A549 treated with GW870086 at 1 μM for 4 hours (cell line): Measurements from ENCODE around the gene GOLGA8S. TPM values are rescaled to one million over a fixed set of nuclear protein-coding genes. Genes with fewer than 3 reads are reported as not detected.

Experiments
- total RNA-seq: library from RNA; stranded (reverse); fragments of 200-300 nt; extraction: Qiagen RNA extraction; gene quantifications from 5 replicates; pipeline ENCODE4 v1.2.3, GENCODE V29; 2022; ENCODE audit warnings: low read depth

GOLGA8S gene, protein sequence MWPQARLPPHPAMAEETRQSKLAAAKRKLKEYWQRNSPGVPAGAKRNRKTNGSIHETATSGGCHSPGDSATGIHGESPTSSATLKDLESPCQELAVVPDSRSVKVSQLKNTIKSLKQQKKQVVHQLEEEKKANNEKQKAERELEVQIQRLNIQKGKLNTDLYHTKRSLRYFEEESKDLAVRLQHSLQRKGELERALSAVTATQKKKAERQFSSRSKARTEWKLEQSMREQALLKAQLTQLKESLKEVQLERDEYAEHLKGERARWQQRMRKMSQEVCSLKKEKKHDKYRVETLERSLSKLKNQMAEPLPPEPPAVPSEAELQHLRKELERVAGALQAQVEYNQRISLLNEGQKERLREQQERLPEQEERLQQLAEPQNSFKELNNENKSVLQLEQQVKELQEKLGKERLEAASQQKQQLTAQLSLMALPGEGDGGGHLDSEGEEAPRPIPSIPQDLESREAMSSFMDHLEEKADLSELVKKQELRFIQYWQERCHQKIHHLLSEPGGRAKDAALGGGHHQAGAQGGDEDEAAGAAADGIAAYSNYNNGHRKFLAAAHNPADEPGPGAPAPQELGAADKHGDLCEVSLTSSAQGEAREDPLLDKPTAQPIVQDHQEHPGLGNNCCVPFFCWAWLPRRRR
- 0.07 to 0.19 TPM (median 0.17 TPM) in 5 replicates for total RNA-seq

DNA sequence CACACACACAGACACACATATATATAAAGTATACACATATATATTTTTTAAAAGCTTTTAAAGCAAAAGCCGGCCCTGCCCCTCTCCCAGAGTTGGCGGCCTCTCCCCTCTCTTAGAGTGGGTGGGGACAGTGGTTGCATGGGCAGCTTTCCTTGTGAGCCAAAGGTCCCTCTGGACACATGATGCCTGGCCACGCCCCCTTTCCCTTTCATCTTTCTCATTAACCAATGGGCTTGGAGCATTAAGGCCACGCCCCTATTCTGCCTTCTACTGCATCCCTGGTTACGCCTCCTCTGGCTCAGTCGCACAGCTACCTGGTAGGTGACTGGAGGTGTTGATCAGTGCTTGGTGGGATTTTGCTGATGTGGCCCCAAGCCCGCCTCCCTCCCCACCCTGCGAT lies at the start of gene GOLGA8S:
Gene GOLGA8S, plus strand, starts transcription at position 301 of the 400 bp plus-strand sequence. Its CDS starts 62 bp downstream, at position 363.

DNA sequence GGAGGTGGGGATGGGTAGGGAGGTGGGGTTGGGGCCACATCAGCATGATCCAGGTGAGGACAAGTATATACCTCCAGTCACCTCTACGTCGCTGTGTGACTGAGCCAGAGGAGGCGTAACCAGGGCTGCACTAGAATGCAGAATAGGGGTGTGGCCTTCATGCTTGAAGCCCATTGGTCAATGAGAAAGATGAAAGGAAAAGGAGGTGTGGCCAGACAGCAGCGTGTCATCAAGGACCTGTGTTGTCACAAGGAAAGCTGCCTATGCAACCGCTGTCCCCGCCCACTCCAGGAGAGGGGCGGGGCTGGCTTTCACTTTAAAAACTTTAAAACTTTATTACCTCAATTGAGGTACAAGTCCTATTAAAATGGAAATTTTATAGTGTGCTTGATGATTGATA lies 20.5 kb upstream of the GOLGA8S start, which contains the start of gene GOLGA6L26:
Gene GOLGA6L26, minus strand, starts transcription at position 101 of the 400 bp plus-strand sequence. Its CDS starts 61 bp downstream, at position 40.

Other genes with a start within 250 kb of the GOLGA8S start
- 0.05 TPM in 1 of 5 replicates, not detected in the others for gene GOLGA6L1, start 217.9 kb upstream of the GOLGA8S start, total RNA-seq
- gene GOLGA6L26, start 20.6 kb upstream of the GOLGA8S start, total RNA-seq = not detected in 5 replicates
- gene GOLGA6L2, start 92.5 kb downstream of the GOLGA8S start, total RNA-seq = not detected in 5 replicates
- gene MKRN3, start 210.9 kb downstream of the GOLGA8S start, total RNA-seq = 1.7 to 2.6 TPM (median 1.9 TPM) in 5 replicates